GM12878 (cell line): ENCODE results near the gene LINGO1. TPM values are rescaled to one million over a fixed set of nuclear protein-coding genes. Genes with fewer than 3 reads are reported as not detected.
A peak's percentile ranks its signal among the peaks of the same experiment; 100 is the strongest.

Source experiments
- ATAC-seq: fragments of 200-7000 bp; cut with Tn5 transposase; 3 replicates; pipeline ENCODE4 v1.9.1; 2020; ENCODE audit warnings: mild to moderate bottlenecking, moderate library complexity
- BruUV-seq: library from RNA; stranded (reverse); fragments of 400-500 nt; replicated peaks from 2 replicates; lab custom pipeline; 2021; lab: Mats Ljungman, UMichigan
- CTCF ChIA-PET: fragments of 300-600 bp; sonication (Branson Sonifier 250); formaldehyde crosslinking; extraction: SDS; loops from one replicate; lab custom pipeline; 2021; ENCODE audit warnings: inconsistent platforms; lab: Yijun Ruan, JAX
- POLR2A ChIA-PET: fragments of 350-600 bp; formaldehyde crosslinking; extraction: SDS; loops from one replicate; lab custom pipeline; 2021; ENCODE audit warnings: inconsistent platforms; lab: Charles Lee
- RAD21 ChIA-PET: fragments of 300-600 bp; sonication (Branson Sonifier 250); formaldehyde crosslinking; loops from one replicate; lab custom pipeline; 2023; ENCODE audit warnings: antibody characterized with exemption; ENCODE audit not compliant: unreplicated experiment; lab: Charles Lee
- SMC1A ChIA-PET: fragments of 300-600 bp; sonication (Branson Sonifier 250); formaldehyde crosslinking; loops from one replicate; lab custom pipeline; 2023; ENCODE audit not compliant: unreplicated experiment, uncharacterized antibody; lab: Charles Lee
- DNase-seq: peaks from one replicate; pipeline ENCODE4 v3.0.0-alpha.2; 2011; ENCODE audit warnings: low read depth, low spot score
- FAIRE-seq: peaks from 3 replicates; lab custom pipeline; 2011; peaks lifted over from hg19 to GRCh38; lab: Jason Lieb, UNC
- H2AFZ ChIP-seq: 2 replicates; pipeline ENCODE4 v1.6.0; 2011; ENCODE audit warnings: low read depth, low read length, control low read depth; ENCODE audit not compliant: control insufficient read depth
- H3K27ac ChIP-seq: 2 replicates; pipeline ENCODE4 v1.5.1; 2011; ENCODE audit warnings: control low read depth; ENCODE audit not compliant: control insufficient read depth, insufficient read depth
- H3K27me3 ChIP-seq, 2 experiments: replicated peaks in 1 of 2; 2 replicates each; pipeline versions ENCODE4 v1.6.0 to v1.6.1; 2011; ENCODE audit warnings: low read length in 1 of 2; ENCODE audit not compliant: control insufficient read depth in 2 of 2, insufficient read depth in 2 of 2
- H3K36me3 ChIP-seq, 2 experiments: 2 replicates each; pipeline ENCODE4 v1.5.1; 2011; ENCODE audit warnings: low read length in 1 of 2; ENCODE audit not compliant: control insufficient read depth in 2 of 2, insufficient read depth in 2 of 2
- H3K4me1 ChIP-seq: 2 replicates; pipeline ENCODE4 v1.6.1; 2011; ENCODE audit warnings: mild to moderate bottlenecking, low read length, moderate library complexity, mixed read lengths; ENCODE audit not compliant: control insufficient read depth, insufficient read depth
- H3K4me2 ChIP-seq: 2 replicates; pipeline ENCODE4 v1.6.0; 2011; ENCODE audit warnings: control low read depth; ENCODE audit not compliant: control insufficient read depth, insufficient read depth
- H3K4me3 ChIP-seq: fragments of 200-600 bp; sonication (generic); 2 replicates; pipeline ENCODE4 v1.5.1; 2016
- H3K79me2 ChIP-seq: 2 replicates; pipeline ENCODE4 v1.6.0; 2011; ENCODE audit warnings: low read length; ENCODE audit not compliant: control insufficient read depth, insufficient read depth
- H3K9ac ChIP-seq: 2 replicates; pipeline ENCODE4 v1.8.0; 2011; ENCODE audit warnings: low read length, control low read depth, mixed read lengths; ENCODE audit not compliant: control insufficient read depth, insufficient read depth
- H3K9me3 ChIP-seq: replicated peaks from 3 replicates; pipeline ENCODE4 v1.5.1; 2011; ENCODE audit warnings: mild to moderate bottlenecking, low read length; ENCODE audit not compliant: control insufficient read depth, insufficient read depth
- H4K20me1 ChIP-seq: 2 replicates; pipeline ENCODE4 v1.6.0; 2011; ENCODE audit not compliant: control insufficient read depth, insufficient read depth
- CTCF ChIP-seq, 3 experiments: IDR thresholded peaks in 2 of 3; conservative IDR thresholded peaks in 1 of 3; 2 replicates each; pipeline ENCODE4 v1.5.1; 2011; ENCODE audit warnings: low read depth in 3 of 3, low read length in 3 of 3, mild to moderate bottlenecking in 3 of 3, control low read depth in 2 of 3, moderate library complexity in 2 of 3, inconsistent platforms in 1 of 3, mixed read lengths in 1 of 3; ENCODE audit not compliant: control insufficient read depth in 2 of 3, insufficient read depth in 1 of 3; ENCODE audit errors: extremely low read depth in 1 of 3
- DPF2 ChIP-seq: fragments of 450-650 bp; IDR thresholded peaks from 2 replicates; pipeline ENCODE4 v1.6.1; 2017; ENCODE audit warnings: mild to moderate bottlenecking
- MTA3 ChIP-seq: IDR thresholded peaks from 2 replicates; pipeline ENCODE4 v1.6.1; 2012; ENCODE audit warnings: low read length, inconsistent platforms, borderline replicate concordance
- RAD21 ChIP-seq: IDR thresholded peaks from 2 replicates; pipeline ENCODE4 v1.6.1; 2011; ENCODE audit warnings: mild to moderate bottlenecking, low read depth, low read length, moderate library complexity; ENCODE audit not compliant: insufficient read depth
- SP1 ChIP-seq: IDR thresholded peaks from one replicate; pipeline ENCODE4 v1.6.1; 2011; ENCODE audit warnings: low read depth, low read length
- STAT3 ChIP-seq: IDR thresholded peaks from 2 replicates; pipeline ENCODE4 v1.6.1; 2011; ENCODE audit warnings: low read depth, low read length, improper control_type of control experiment
- TBL1XR1 ChIP-seq: IDR thresholded peaks from 2 replicates; pipeline ENCODE4 v1.6.1; 2012; ENCODE audit warnings: low read depth, low read length, improper control_type of control experiment
- TCF3 ChIP-seq: IDR thresholded peaks from 2 replicates; pipeline ENCODE4 v1.6.1; 2012; ENCODE audit warnings: low read depth, mild to moderate bottlenecking, low read length, borderline replicate concordance; ENCODE audit not compliant: insufficient read depth
- YBX1 ChIP-seq: fragments of 450-650 bp; IDR thresholded peaks from 2 replicates; pipeline ENCODE4 v1.6.1; 2016; ENCODE audit warnings: antibody characterized with exemption
- WGBS: methylation state at CpG from one replicate; pipeline ENCODE4 v1.1.6; 2016; ENCODE audit warnings: low lambda C conversion rate; ENCODE audit not compliant: insufficient replicate concordance, insufficient coverage; ENCODE audit errors: missing lambda C conversion rate; 5-methylcytosine and 5-hydroxymethylcytosine counted together
- in situ Hi-C: fragments of 300-500 bp; cut with MboI; formaldehyde crosslinking; loops from 9 replicates; pipeline ENCODE4 v1.14.3; 2018; ENCODE audit warnings: mixed read lengths
- intact Hi-C: fragments of 100-400 bp; cut with micrococcal nuclease; formaldehyde crosslinking; loops from one replicate; pipeline ENCODE4 v1.14.2; 2022; ENCODE audit not compliant: unreplicated experiment
- polyA plus RNA-seq, 11 experiments: library from polyadenylated mRNA; depleted of rRNA in 4 of 11; unstranded in 6 of 11; stranded (reverse) in 5 of 11; fragments of >200 nt; fragmentation: Nextera tagmentation in 4 of 11; fragmentation: Illumina TruSeq in 1 of 11; extraction: Ambion mirVana in 4 of 11; extraction: Trizol in 1 of 11; gene quantifications; 1 replicate in 1 of 11; 2 replicates in 10 of 11; pipeline versions ENCODE4 v1.2.1 to v1.2.3, GENCODE V29; 2011 to 2016; ENCODE audit warnings: inconsistent platforms in 2 of 11, missing spikeins in 2 of 11, low read depth in 1 of 11
- total RNA-seq, 4 experiments: library from RNA; depleted of rRNA in 3 of 4; stranded (reverse); fragments of >200 nt in 3 of 4; fragmentation: Illumina TruSeq in 1 of 4; extraction: Trizol in 1 of 4; gene quantifications; 2 replicates each; pipeline versions ENCODE4 v1.2.1 to v1.2.3, GENCODE V29; 2013 to 2021

LINGO1 gene
- total and polyA plus RNA-seq, 10 of the 15 experiments (the other 5 are each of a cell fraction or from before 2014, with no cell fraction given) = 0.04 to 3.9 (median 0.17) TPM; not detected in 6

- ChIA-PET POLR2A (no interaction called here), CTCF (interaction anchor here (1.4 to 1.6 kb wide), 2 partner anchors 12 to 171 kb away, joined by 4 to 16 read pairs; no protein-coding TSS in a partner anchor), RAD21 (interaction anchor here (1.1 kb wide), 1 partner anchor 16 kb away, joined by 3 read pairs; no protein-coding TSS in a partner anchor), SMC1A (no interaction called here)
- no peak overlapping the region for H3K27ac ChIP-seq
- no peaks in the 10 kb centered on the region for H3K4me1 ChIP-seq
- FAIRE-seq (no peak), DNase-seq (no peak), ATAC-seq (peak; percentile 53)
- WGBS = 15% methylated on average over 2 of the region's 2 CpGs
- no peaks in the 10 kb centered on the region for H3K36me3 ChIP-seq
- in situ Hi-C loops = no loop called here
- H3K4me3 ChIP-seq = no peak overlapping the region
- H3K9ac ChIP-seq = no peak overlapping the region
- TF ChIP-seq CTCF (IDR thresholded peaks at IDR 0.05 in 2 of 3, conservative IDR thresholded peaks at IDR 0.05 in 1 of 3; ENCODE audit: control insufficient read depth in 2 of 3, extremely low read depth in 1 of 3, insufficient read depth in 1 of 3, low read depth in 3 of 3, low read length in 3 of 3) (peak in 2 of 3 experiments; percentile 19 to 27; a peak in 2 of 6 replicates), STAT3 (no peak), RAD21 (0 out of 2 replicates have a peak, but pooled peaks have one; percentile 3), TCF3 (no peak)
- no peak overlapping the region for H3K4me2 ChIP-seq
- H3K9me3 ChIP-seq = no peaks in the 10 kb centered on the region
- no peaks in the 10 kb centered on the region for H3K79me2 ChIP-seq
- no peaks in the 10 kb centered on the region for H4K20me1 ChIP-seq
- H2AFZ ChIP-seq = no peak overlapping the region
- H3K27me3 ChIP-seq = peaks cover 0 to 2% of the 10 kb centered on the region in 2 experiments; a peak in 2 of 4 replicates
- BruUV-seq = no TSS peak
- intact Hi-C loops = no loop called here
Observed at GRCh38 chr15:77650265-77650664, 17.6 kb upstream of the LINGO1 start.

GRCh38 chr15:77649610-77650009 is 16.9 kb upstream of the LINGO1 start:
- in situ Hi-C loops = loop anchor here (25.0 kb wide), 1 partner anchor 163 kb away; no protein-coding TSS in a partner anchor
- POLR2A ChIA-PET = no interaction called here
- no peak for FAIRE-seq

More at GRCh38 chr15:77649610-77650009, 16.9 kb upstream of the LINGO1 start:
- H2AFZ ChIP-seq = no peak overlapping the region
- H3K27me3 ChIP-seq = peaks cover 0 to 2% of the 10 kb centered on the region in 2 experiments; a peak in 2 of 4 replicates
- H3K4me1 ChIP-seq = no peaks in the 10 kb centered on the region
- ChIA-PET RAD21 (no interaction called here), CTCF (interaction anchor here (0.6 kb wide), 1 partner anchor 1822 kb away, joined by 5 read pairs; no protein-coding TSS in a partner anchor), SMC1A (no interaction called here)
- H3K27ac ChIP-seq = no peak overlapping the region
- no peak overlapping the region for H3K4me2 ChIP-seq
- H3K9me3 ChIP-seq = no peaks in the 10 kb centered on the region
- no peaks in the 10 kb centered on the region for H3K79me2 ChIP-seq
- no peaks in the 10 kb centered on the region for H3K36me3 ChIP-seq
- DNase-seq (no peak), ATAC-seq (no peak)
- intact Hi-C loops = no loop called here
- 30% methylated on average over 3 of the region's 3 CpGs for WGBS
- H3K4me3 ChIP-seq = no peak overlapping the region
- no peak overlapping the region for H3K9ac ChIP-seq
- H4K20me1 ChIP-seq = no peaks in the 10 kb centered on the region
- TF ChIP-seq DPF2 (no peak), MTA3 (no peak), TBL1XR1 (no peak), YBX1 (no peak), SP1 (no peak)
- BruUV-seq = no TSS peak
